Left colon (tissue), 2 donors: ENCODE measurements around the gene MYL5. TPM values are rescaled to one million over a fixed set of nuclear protein-coding genes. Genes with fewer than 3 reads are reported as not detected.

Source experiments
- ATAC-seq: fragments of 200-7000 bp; cut with Tn5 transposase; one replicate; pipeline ENCODE4 v1.9.1; 2020; ENCODE audit warnings: mild to moderate bottlenecking, moderate library complexity
- DNase-seq, 2 donors: peaks; one replicate each; pipeline ENCODE4 v3.0.0-alpha.2; 2020
- intact Hi-C, 2 donors: fragments of 100-400 bp; cut with DNase I in 1 of 2; cut with micrococcal nuclease in 1 of 2; formaldehyde crosslinking; loops; one replicate each; pipeline versions ENCODE4 v1.11.2 to v1.14.0; 2022; cut with DNase I, micrococcal nuclease
- total RNA-seq, 2 donors: library from RNA; stranded (reverse); fragmentation: NEBNext Ultra II Directional; extraction: Animal tissue kit (Norgen Biotek cat#: 25700); gene quantifications; one replicate each; pipeline ENCODE4 v1.2.1, GENCODE V29; 2021
- donor health status: DM: no; HTN: no; CAD: no.
- donor health status: DM: yes; HTN: yes; CAD: no.

The MYL5 gene
- total RNA-seq, 2 donors from 2014 or later = 30.0 to 37.1 TPM

- no peak for ATAC-seq
- no peak for DNase-seq
- intact Hi-C loops = no loop called here
These were observed 38.7 kb downstream of the MYL5 start for GRCh38 chr4:712916-713632.

GRCh38 chr4:714087-714486, 39.7 kb downstream of the MYL5 start:
- intact Hi-C loops = no loop called here
- ATAC-seq (peak; percentile 14), DNase-seq (no peak)

GRCh38 chr4:717601-718320, 43.4 kb downstream of the MYL5 start:
- no peak for DNase-seq
- intact Hi-C loops = no loop called here
- peak; percentile 19 for ATAC-seq

GRCh38 chr4:718460-718859, 44.1 kb downstream of the MYL5 start:
- intact Hi-C loops = no loop called here
- ATAC-seq (no peak), DNase-seq (no peak)

GRCh38 chr4:720111-720860, 45.9 kb downstream of the MYL5 start:
- intact Hi-C loops = no loop called here
- no peak for ATAC-seq
- no peak for DNase-seq

GRCh38 chr4:721261-722168, 47.2 kb downstream of the MYL5 start:
- DNase-seq (peak in 1 of 2 donors; percentile 53), ATAC-seq (peak; percentile 52)
- intact Hi-C loops = no loop called here

- ATAC-seq = no peak
- intact Hi-C loops = no loop called here
- DNase-seq = no peak
These were observed 47.9 kb downstream of the MYL5 start for GRCh38 chr4:722169-722725.

GRCh38 chr4:722851-723360, 48.6 kb downstream of the MYL5 start:
- intact Hi-C loops = no loop called here
- DNase-seq (no peak), ATAC-seq (no peak)

GRCh38 chr4:723751-724530, 49.6 kb downstream of the MYL5 start:
- intact Hi-C loops = no loop called here
- DNase-seq (peak; percentile 72 to 73), ATAC-seq (peak; percentile 83)

GRCh38 chr4:725391-726234, 51.3 kb downstream of the MYL5 start:
- intact Hi-C loops = no loop called here
- no peak for ATAC-seq

GRCh38 chr4:726235-726787, 52.0 kb downstream of the MYL5 start:
- DNase-seq (no peak), ATAC-seq (no peak)

More at GRCh38 chr4:725391-726234, 51.3 kb downstream of the MYL5 start:
- no peak for DNase-seq

GRCh38 chr4:726838-727237, 52.5 kb downstream of the MYL5 start:
- ATAC-seq (no peak), DNase-seq (no peak)
- intact Hi-C loops = no loop called here

More at GRCh38 chr4:726235-726787, 52.0 kb downstream of the MYL5 start:
- intact Hi-C loops = no loop called here

GRCh38 chr4:727576-727975, 53.2 kb downstream of the MYL5 start:
- ATAC-seq = no peak
- no peak for DNase-seq
- intact Hi-C loops = no loop called here

- ATAC-seq (no peak), DNase-seq (no peak)
- intact Hi-C loops = no loop called here
These were observed 55.3 kb downstream of the MYL5 start for GRCh38 chr4:729336-730315.

GRCh38 chr4:730511-730910, 56.2 kb downstream of the MYL5 start:
- no peak for ATAC-seq
- intact Hi-C loops = no loop called here
- DNase-seq = no peak
